Non-pigmented ciliary epithelial cell (primary cell): ENCODE measurements around the gene ARPC2.

ENCODE experiments used
- DNase-seq: peaks from one replicate; pipeline ENCODE4 v3.0.0-alpha.2; 2010; ENCODE audit warnings: low read depth

The ARPC2 gene

DNA sequence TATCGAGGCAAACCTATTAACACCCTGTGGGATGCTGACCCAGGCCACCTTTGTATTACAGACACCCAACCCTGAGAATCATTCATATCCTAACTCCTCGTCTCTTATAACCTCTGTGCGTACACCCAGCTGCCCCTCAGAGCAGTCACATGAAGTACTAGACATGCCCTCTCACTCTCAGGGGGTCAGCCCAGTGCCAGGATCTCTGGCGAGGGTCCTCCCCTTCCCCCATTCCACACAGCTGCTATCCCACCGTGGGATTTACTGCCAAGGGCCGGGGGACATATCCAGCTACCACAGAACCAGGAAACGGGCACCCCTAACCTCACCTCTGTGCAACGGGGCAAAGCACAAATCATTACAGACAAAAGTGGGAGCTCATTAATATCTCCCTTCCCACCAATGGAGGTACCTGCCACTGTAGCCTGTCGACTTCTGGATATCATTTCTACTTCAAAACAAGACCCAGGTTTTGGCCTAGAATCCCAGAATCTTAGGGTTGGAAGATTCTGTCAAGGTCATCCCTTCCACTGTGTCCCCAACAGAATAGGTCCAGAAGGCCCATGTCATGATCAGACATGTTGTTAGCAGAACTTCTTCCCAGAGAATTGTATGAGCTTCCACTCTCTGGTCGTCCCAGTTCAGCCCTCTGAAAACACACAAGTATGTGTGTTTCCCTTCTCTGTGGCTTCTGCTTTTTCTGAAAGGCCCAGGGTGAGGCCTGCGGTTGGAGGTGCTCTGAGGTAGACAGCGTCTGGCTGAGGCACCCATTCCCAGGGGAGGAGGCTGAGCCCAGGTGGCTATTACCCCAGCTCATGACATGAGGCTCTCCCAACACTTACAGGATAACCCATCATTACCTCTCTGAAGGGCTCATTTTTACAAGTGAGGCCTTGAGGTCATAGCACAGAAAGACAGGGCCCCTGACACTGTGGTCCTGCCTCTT is 73.6 kb downstream of the ARPC2 start:
- DNase-seq: no peak

DNA sequence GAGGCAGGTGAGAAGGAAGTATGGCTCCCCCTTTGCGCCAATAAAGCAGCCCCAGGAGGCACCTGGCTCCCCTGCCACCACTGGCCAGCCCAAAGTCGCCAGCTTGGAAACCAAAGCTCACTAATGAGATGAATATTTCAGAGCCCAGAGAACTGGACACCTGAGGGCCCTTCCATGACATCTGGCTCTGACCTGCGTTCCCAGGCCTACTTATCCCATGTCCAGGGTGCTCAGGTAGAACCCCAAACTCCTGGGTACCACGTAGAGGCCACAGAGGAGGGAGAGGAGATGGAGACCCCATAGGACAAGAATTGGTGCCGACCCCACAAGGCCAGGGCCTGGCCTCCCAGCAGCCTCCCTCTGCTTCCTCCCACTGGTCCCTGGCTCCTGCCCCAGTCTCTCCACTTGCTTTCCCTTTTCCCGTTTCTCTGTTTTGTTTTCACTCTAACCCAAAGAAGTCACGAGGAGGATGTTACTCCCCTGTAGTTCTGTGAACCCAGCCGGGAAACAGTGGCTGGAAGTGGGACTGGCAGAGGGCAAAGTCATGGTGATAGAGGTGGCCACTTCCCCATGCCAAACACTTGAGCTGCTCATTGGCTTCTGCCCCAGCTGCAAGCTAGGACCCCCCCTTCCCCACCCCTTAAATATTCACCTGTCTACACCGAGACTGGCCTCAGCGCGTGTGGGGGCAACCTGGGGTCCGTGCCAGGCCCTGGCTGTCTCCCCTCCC is 74.5 kb downstream of the ARPC2 start:
- DNase-seq: no peak

DNA sequence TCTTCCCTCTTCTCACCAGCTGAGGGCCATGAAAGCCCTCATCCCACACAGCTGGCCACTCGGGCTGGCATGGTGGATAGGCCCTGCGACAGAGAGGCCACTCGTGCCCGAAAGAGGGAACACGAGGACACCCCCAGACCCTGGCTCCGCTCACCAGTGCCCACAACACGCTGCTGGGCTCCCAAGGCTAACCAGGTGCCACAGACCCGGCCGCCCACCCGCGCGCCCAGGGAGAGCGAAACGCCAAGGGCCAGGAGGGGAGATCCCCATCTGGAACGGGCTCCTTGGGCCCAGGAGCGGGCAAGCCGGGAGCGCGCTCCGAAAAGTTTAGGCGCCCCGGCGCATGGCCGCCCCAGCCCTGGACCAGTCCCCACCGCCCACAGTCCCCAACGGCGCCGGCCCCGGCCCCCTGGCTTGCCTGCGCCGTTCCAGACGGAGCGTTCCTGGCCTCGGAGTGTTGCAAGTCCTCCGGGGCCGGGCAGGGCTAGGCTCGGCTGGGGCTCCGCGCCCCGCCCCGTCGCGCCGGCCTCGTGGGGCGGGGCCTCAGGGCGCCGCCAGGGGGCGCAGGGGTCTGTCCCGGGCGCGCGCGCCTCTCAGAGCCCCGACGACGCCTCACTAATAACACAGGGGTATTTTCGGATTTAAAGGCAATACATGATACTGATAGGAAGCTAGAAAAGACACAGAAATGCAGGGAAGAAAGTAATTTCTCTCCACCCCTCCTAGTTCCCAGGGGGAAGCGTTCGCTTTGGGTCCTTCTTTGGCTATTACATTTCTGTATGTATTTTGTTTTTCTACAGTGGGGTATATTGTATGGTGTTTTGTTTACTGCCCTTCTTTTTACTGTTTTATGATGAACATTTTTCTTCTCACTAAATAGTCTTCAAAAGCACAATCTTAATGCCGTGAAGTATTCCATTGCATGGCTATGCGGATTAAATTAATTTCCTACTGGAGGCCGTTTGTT is 75.3 kb downstream of the ARPC2 start, which contains the start of gene TMBIM1:
Gene TMBIM1 (minus strand): TSS at position 456 of the 967 bp plus-strand sequence. CDS start 10,362 bp downstream, outside the sequence.
- DNase-seq: no peak

DNA sequence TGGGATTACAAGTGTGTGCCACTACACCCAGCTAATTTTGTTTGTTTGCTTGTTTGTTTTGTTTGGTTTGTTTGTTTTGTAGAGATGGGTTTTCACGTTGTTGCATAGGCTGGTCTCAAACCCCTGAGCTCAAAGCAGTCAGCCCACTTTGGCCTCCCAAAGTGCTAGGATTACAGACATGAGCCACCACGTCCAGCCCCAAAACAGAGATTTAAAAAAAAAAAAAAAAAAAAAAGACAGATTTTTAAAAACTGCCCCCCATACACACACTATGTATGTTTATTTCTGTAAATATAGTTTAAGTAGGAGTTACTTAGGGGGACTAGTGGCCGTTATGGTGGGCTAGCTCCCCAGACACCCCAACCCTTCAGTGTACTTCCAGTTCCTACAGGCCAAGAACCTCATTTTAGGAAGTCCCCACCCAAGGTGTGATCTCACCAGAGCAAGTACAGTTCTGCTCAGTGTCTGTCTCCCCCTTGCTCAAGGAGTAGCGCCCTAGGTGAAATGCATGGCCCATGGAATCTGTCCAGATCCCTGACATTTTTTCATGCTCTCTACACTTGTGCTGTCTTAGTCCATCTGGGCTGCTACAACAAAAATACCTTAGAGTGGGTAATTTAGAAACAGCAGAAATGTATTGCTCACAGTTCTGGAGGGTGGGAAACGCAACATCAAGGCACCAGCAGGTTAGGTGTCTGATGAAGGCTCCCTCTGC is 76.9 kb downstream of the ARPC2 start:
- no peak for DNase-seq

DNA sequence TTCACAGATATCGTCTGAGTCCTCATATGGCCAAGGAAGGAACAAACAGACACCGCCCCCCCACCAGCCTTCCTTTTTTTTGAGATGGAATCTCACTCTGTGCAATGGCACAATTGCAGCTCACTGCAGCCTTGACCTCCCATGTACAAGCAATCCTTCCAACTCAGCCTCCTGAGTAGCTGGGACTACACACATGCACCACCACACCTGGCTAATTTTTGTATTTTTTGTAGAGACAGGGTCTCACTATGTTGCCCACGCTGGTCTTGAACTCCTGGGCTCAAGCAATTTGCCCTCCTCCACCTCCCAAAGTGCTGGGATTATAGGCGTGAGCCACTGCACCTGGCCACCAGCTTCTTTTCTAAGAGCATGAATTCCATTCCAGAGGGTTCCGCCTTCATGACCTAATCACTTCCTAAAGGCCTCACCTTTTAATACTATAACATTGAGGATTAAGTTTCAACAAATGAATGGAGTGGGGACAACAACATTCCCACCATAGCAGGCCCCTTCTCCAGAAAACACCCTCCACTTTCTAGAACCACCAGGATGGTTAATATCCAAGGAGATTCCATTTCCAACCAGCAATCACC is 77.5 kb downstream of the ARPC2 start:
- DNase-seq: no peak

DNA sequence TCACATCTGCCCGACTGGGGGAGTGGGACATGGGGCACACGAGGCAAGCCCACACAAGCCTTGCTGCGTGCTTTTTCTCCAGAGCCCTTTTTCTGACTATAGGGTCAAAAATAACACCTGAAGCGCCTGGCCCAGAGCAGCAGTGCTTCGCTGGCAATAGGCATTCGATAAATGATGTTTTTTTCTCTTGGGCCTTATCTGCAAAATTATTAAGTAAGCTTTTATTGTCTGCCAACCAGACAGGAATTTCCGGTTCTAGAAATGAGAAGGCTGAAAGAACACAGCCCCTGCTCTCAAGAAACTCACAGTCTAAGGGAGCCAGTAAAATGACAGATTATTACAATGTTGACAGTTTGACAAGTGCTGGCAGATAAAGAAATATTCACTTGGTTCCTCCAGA is 78.0 kb downstream of the ARPC2 start:
- DNase-seq: no peak

DNA sequence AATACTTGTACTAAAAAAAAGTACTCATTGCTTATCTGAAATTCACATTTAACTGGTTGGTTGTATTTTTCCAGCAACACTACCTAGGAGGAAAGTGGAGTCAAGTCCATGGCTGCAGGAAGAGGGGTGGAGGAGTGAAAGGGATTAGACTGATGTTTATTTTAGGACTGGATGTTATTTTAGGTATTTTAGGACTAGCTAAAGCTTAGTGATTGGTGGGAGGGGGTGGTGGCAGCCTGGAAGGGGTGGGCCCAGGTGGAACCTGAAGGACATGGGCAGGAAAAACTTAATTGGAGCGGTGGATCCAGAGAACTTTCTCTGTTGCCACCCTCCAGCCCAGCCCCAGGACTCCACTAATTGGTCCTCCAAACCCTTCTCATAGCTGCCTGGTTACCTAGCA is 79.2 kb downstream of the ARPC2 start:
- DNase-seq: no peak

DNA sequence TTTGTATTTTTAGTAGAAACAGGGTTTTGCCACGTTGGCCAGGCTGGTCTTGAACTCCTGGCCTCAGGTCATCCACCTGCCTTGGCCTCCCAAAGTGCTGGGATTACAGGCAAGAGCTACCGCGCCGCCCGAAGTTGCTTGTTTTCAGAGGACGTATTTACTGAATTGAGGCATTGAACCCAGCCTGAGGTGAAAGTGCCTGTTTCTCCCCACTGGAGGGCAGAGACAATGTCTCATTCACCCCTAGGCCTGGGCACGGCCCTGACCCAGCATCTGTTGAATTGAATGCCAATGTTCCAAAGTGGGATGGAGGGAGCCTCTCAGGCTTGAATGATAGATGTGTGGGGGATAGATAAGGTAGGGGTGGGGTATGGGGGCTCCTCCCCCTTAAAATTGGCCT is 79.9 kb downstream of the ARPC2 start:
- DNase-seq: no peak

DNA sequence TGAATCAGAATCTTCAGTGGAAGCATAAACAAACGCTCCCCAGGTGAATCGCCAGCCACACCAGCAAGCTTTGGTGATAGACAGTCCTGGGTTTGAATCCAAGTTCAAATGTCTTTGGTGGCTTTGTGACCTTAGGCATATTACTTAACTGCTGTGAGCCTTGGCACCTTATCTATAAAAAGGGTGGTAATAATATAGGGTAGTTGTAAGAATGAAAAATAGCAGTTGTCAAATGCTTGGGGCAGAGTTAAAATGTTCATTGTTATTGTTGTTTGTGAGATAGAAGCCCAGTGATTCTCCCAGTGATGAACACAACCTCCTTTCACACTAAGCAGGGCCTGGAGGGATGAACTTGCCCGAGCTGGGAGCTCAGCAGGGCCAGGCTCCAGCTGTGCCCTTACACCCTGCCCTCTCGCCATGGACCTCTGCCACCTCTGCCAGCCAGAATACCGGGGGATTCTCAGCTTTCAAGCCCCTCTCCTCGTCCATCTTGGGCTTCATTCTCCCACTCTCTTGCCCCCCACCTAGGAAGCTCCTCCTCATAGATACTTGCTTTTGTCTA is 81.4 kb downstream of the ARPC2 start:
- no peak for DNase-seq

DNA sequence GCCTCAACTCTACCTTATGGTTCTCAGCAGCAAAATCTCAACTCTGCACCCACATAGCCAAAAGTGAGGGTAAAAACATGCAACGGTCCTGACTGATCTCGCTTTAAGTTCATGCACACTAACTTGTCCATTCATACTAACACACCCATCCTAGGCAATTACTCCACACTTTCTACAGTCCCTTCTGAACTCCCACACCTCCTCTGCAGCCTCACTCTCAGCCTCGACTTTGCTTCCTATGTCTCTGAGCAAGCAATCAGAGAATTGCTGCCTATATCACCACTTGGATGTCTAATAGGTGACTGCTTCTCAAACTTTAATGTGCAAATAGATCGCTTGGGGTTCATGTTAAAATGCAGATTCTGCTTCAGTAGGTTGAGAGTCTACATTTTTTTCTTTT is 83.2 kb downstream of the ARPC2 start:
- DNase-seq: no peak

DNA sequence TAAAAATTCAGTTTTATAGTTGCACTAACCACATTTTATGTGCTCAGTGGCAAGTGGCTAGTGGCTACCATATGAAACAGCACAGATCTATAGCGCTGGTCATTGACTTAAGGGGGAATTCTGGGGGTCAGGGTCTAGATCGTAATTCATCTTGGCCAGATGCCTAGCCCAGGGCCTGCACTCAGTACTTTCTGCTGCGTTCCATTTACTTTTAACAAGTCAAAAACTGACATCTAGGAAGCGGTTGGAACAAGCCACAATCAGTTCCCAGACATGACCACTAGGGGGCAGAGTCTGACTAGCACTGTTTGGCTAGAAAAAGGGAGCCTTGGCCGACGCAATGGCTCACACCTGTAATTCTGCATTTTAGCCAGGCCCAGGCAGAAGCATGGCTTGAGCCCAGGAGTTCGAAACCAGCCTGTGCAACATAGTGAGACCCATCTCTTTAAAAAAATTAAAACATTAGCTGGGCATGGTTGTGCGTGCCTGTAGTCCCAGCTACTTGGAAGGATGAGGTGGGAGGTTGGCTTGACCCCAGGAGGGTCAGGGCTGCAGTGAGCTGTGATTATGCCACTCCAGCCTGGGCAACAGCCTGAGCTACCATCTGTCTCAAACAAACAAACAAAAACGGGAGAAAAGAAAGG is 84.3 kb downstream of the ARPC2 start:
- DNase-seq: peak; percentile 49
